Sigmoid colon (tissue), 7 donors: Measurements from ENCODE around the gene IGSF21. TPM values are rescaled to one million over a fixed set of nuclear protein-coding genes. Genes with fewer than 3 reads are reported as not detected.
A peak's percentile ranks its signal among the peaks of the same experiment; 100 is the strongest.

Experiments used
- DNase-seq: peaks from one replicate; pipeline ENCODE4 v3.0.0-alpha.2; 2019
- H3K27ac ChIP-seq, 4 donors: fragments of 200-600 bp; sonication (generic); one replicate each; pipeline ENCODE4 v1.5.1; 2016 to 2019; ENCODE audit warnings: mild to moderate bottlenecking in 1 of 4
- H3K27me3 ChIP-seq, 3 donors: fragments of 200-600 bp; sonication (generic); one replicate each; pipeline ENCODE4 v1.5.1; 2019; ENCODE audit warnings: mild to moderate bottlenecking in 1 of 3
- H3K36me3 ChIP-seq, 4 donors: fragments of 200-600 bp; sonication (generic); one replicate each; pipeline ENCODE4 v1.5.1; 2016 to 2019
- H3K4me1 ChIP-seq, 4 donors: fragments of 200-600 bp; sonication (generic); one replicate each; pipeline ENCODE4 v1.5.1; 2017 to 2019
- H3K4me3 ChIP-seq, 4 donors: fragments of 200-600 bp; sonication (generic); one replicate each; pipeline ENCODE4 v1.5.1; 2017 to 2019; ENCODE audit warnings: mild to moderate bottlenecking in 2 of 4, moderate library complexity in 1 of 4
- H3K9me3 ChIP-seq, 4 donors: fragments of 200-600 bp in 3 of 4; sonication (generic) in 3 of 4; one replicate each; pipeline versions ENCODE4 v1.5.1 to v1.6.1; 2013 to 2019
- EP300 ChIP-seq, 4 donors: sonication (generic); formaldehyde crosslinking; IDR thresholded peaks; one replicate each; pipeline ENCODE4 v1.6.1; 2017; ENCODE audit warnings: antibody characterized with exemption in 4 of 4
- POLR2A ChIP-seq, 2 donors: fragments of 450-650 bp; IDR thresholded peaks; one replicate each; pipeline ENCODE4 v1.6.1; 2016; ENCODE audit warnings: antibody characterized with exemption in 2 of 2, mild to moderate bottlenecking in 2 of 2, moderate library complexity in 2 of 2
- POLR2AphosphoS5 ChIP-seq, 4 donors: sonication (generic); formaldehyde crosslinking; IDR thresholded peaks; one replicate each; pipeline ENCODE4 v1.6.1; 2017; ENCODE audit warnings: antibody characterized with exemption in 4 of 4
- WGBS, 2 donors: extraction: QIAGEN DNeasy Blood & Tissue Kit; methylation state at CpG; one replicate each; pipeline ENCODE4 v1.1.7; 2013; 5-methylcytosine and 5-hydroxymethylcytosine counted together
- intact Hi-C: fragments of 100-400 bp; cut with DNase I; formaldehyde crosslinking; loops from one replicate; pipeline ENCODE4 v1.15.1; 2023
- polyA plus RNA-seq, 3 donors: library from polyadenylated mRNA; stranded (reverse); fragments of 200-250 nt; gene quantifications; one replicate each; pipeline ENCODE4 v1.2.3, GENCODE V29; 2013
- total RNA-seq, 4 donors: library from RNA; depleted of rRNA; stranded (reverse); fragments of >200 nt; gene quantifications; one replicate each; pipeline ENCODE4 v1.1.0, GENCODE V29; 2016
- TF ChIP-seq, protein P1 (sequence below), 4 experiments: fragments of 450-650 bp in 3 of 4; fragments of 200-600 bp in 1 of 4; IDR thresholded peaks; one replicate each; pipeline ENCODE4 v1.5.1; 2016 to 2019; ENCODE audit warnings: antibody characterized with exemption in 4 of 4, mild to moderate bottlenecking in 3 of 4, moderate library complexity in 2 of 4
- donor health status: healthy with polysubstance abuse.
- donor health status: Bipolar disorder and iron deficiency.
- donor health status: healthy.

Gene IGSF21
- total and polyA plus RNA-seq, 7 donors: 0.55 to 2.6 (median 1.1) TPM; not detected in 2

DNA sequence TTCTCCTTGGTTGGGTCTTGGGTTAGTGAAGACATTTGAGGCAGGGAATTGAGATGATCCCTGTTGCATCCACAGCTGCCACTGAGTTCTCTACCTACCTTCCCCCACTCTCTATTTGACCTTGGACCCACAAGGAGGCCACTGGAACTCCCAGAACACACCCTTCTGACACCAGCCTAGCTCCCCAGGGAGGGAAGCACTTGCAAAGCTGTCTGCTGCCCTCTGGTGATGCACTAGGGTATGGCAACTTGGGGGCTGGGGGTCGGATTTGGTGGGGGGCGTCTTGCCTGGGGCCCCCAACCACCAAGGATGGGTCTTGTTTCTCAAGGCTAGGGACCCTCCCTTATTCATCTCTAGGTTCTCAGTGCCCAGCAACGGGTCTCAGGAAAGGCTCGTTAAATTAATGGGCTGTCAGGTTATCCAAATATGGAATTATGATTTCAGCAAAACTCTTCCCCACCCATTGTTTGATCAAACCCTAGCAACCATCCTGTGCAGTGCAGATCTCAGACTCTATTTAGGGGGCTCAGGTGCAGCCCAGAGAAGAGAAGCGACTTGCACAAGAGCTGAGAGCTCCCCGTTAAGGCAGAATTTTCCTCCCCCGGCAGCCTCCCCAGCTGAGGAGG lies 195.3 kb downstream of the IGSF21 start:
- no peak for TF ChIP-seq EP300 (IDR thresholded peaks at IDR 0.05)
- TF ChIP-seq, protein P1, sequence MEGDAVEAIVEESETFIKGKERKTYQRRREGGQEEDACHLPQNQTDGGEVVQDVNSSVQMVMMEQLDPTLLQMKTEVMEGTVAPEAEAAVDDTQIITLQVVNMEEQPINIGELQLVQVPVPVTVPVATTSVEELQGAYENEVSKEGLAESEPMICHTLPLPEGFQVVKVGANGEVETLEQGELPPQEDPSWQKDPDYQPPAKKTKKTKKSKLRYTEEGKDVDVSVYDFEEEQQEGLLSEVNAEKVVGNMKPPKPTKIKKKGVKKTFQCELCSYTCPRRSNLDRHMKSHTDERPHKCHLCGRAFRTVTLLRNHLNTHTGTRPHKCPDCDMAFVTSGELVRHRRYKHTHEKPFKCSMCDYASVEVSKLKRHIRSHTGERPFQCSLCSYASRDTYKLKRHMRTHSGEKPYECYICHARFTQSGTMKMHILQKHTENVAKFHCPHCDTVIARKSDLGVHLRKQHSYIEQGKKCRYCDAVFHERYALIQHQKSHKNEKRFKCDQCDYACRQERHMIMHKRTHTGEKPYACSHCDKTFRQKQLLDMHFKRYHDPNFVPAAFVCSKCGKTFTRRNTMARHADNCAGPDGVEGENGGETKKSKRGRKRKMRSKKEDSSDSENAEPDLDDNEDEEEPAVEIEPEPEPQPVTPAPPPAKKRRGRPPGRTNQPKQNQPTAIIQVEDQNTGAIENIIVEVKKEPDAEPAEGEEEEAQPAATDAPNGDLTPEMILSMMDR (IDR thresholded peaks at IDR 0.05): peak in 1 of 4 experiments; percentile 8
- H3K36me3 ChIP-seq: no peaks in the 10 kb centered on the region
- no peak for DNase-seq
- no peaks in the 10 kb centered on the region for H3K9me3 ChIP-seq
- H3K4me3 ChIP-seq: no peak overlapping the region
- H3K27me3 ChIP-seq: peaks cover 0 to 22% (median 11%) of the 10 kb centered on the region in 3 donors
- H3K27ac ChIP-seq: no peak overlapping the region
- H3K4me1 ChIP-seq: no peaks in the 10 kb centered on the region
- 45 to 55% methylated on average over 7 of the region's 7 CpGs for WGBS, 2 donors
- intact Hi-C loops: no loop called here

GRCh38 chr1:18304151-18304869 lies 196.7 kb downstream of the IGSF21 start:
- Histone ChIP-seq H3K27me3 (peaks cover 0 to 14% (median 11%) of the 10 kb centered on the region in 3 donors), H3K27ac (no peak overlapping the region), H3K4me1 (no peaks in the 10 kb centered on the region), H3K9me3 (no peaks in the 10 kb centered on the region), H3K4me3 (no peak overlapping the region), H3K36me3 (no peaks in the 10 kb centered on the region)
- DNase-seq: no peak
- TF ChIP-seq POLR2A (IDR thresholded peaks at IDR 0.05): no peak
- 73 to 81% methylated on average over 6 of the region's 6 CpGs for WGBS, 2 donors
- intact Hi-C loops: no loop called here

DNA sequence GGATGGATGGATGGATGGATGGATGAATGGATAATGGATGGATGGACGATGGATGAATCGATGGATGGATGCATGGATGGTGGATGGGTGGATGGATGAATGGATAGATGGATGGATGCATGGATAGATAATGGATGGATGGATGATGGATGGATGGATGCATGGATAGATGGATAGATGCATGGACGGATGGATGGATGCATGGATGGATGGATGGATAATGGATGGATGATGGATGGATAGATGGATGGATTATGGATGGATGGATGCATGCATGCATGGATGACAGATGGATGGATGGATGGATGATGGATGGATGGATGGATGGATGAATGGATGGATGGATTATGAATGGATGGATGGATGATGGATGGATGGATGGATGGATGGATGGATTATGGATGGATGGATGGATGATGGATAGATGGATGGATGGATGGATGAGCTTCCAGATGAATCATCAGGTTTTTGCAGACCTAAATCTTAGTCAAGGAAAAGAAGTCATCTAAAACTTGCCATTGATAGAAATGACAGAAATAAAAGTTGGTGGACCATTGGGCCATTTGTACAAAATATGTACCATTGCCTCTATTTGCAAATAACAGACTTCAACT lies 197.7 kb downstream of the IGSF21 start:
- Histone ChIP-seq H3K27me3 (peaks cover 0 to 11% (median 11%) of the 10 kb centered on the region in 3 donors), H3K27ac (no peak overlapping the region), H3K4me1 (no peaks in the 10 kb centered on the region), H3K9me3 (no peaks in the 10 kb centered on the region), H3K36me3 (no peaks in the 10 kb centered on the region), H3K4me3 (no peak overlapping the region)
- DNase-seq: no peak
- intact Hi-C loops: no loop called here
- WGBS, 2 donors: 89% methylated on average over 3 of the region's 3 CpGs
- TF ChIP-seq POLR2AphosphoS5 (IDR thresholded peaks at IDR 0.05): no peak
- TF ChIP-seq EP300 (IDR thresholded peaks at IDR 0.05): no peak
- TF ChIP-seq, protein P1 (IDR thresholded peaks at IDR 0.05): no peak
- TF ChIP-seq POLR2A (IDR thresholded peaks at IDR 0.05): no peak

DNA sequence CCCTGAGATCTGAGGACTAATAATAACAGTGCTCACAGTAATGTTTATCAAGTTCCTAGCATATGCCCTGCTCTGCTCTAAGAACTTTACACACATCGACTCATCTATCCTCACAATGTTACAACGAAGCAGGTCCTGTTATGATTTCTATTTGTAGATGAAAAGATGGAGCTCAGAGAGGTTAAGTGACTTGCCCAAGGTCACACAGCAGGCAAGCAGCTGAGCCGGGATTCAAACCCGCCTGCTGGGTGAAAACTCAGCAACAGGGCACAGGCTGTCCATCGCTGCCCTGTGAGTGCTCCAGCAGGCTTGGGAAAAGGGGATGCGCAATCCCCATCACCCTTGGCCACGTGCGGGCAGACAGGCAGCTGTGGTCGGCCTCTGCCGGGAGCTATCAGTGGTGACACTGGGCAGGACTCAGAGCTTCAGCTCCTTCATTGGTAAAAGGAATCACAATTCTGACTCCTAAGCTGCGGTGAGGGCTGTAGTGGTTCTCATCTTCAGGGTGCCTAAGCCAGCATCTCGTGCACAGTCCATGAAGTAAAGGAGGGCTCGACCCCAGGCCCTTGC lies 199.8 kb downstream of the IGSF21 start:
- Histone ChIP-seq H3K27ac (no peak overlapping the region), H3K27me3 (peaks cover 0 to 11% (median 9%) of the 10 kb centered on the region in 3 donors), H3K4me3 (no peak overlapping the region), H3K4me1 (no peaks in the 10 kb centered on the region), H3K9me3 (no peaks in the 10 kb centered on the region), H3K36me3 (no peaks in the 10 kb centered on the region)
- TF ChIP-seq, protein P1 (IDR thresholded peaks at IDR 0.05): no peak
- TF ChIP-seq POLR2A (IDR thresholded peaks at IDR 0.05) (no peak), POLR2AphosphoS5 (IDR thresholded peaks at IDR 0.05) (no peak), EP300 (IDR thresholded peaks at IDR 0.05) (no peak)
- intact Hi-C loops: no loop called here
- WGBS, 2 donors: 75 to 84% methylated on average over 13 of the region's 13 CpGs
- no peak for DNase-seq

DNA sequence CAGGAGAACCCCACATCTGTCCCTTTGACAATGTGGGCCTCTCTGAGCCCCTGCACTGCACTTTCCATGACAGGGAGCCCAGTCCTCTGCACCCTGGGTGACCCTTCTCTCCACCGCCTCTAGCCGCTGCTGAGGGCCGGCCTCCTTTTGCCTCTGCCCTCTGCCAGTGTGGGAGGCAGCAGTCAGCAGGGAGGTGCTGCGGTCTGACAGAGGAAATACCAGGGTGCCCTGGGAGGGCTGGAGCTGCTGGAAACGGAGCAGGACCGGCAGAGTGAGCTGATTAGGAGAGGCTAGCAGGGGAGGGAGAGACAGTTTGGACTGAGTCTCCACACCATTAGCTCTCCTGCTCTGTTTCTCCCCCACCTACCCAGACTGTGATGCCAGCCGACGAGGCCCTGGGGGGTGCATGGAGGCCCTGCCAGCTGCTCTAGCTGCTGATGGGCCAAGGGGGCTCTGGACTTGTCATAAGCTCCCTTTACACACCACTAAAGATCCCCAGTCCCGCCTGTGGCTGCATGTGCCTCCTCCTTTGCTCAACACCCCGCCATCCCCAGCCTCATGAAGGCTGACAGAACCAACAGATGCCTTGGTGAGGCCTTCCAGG lies 202.1 kb downstream of the IGSF21 start:
- H3K9me3 ChIP-seq: no peaks in the 10 kb centered on the region
- DNase-seq: no peak
- 71 to 83% methylated on average over 10 of the region's 10 CpGs for WGBS, 2 donors
- H3K4me3 ChIP-seq: no peak overlapping the region
- no peak overlapping the region for H3K27ac ChIP-seq
- intact Hi-C loops: no loop called here
- H3K27me3 ChIP-seq: no peaks in the 10 kb centered on the region
- H3K36me3 ChIP-seq: no peaks in the 10 kb centered on the region
- TF ChIP-seq POLR2AphosphoS5 (IDR thresholded peaks at IDR 0.05) (no peak), POLR2A (IDR thresholded peaks at IDR 0.05) (no peak), EP300 (IDR thresholded peaks at IDR 0.05) (no peak)
- TF ChIP-seq, protein P1 (IDR thresholded peaks at IDR 0.05): no peak
- H3K4me1 ChIP-seq: no peaks in the 10 kb centered on the region
